Suppressor macrophage treated with lipopolysaccharide for 1 hour (primary cell): Measurements from ENCODE around the gene MYO7B.
A peak's percentile ranks its signal among the peaks of the same experiment; 100 is the strongest.

ENCODE experiments used
- DNase-seq, 3 donors: peaks; one replicate each; pipeline ENCODE4 v3.0.0-alpha.2; 2020 to 2022

MYO7B gene

GRCh38 chr2:127627740-127628571 is 92.5 kb downstream of the MYO7B start:
- DNase-seq = no peak

GRCh38 chr2:127628767-127629614 is 93.5 kb downstream of the MYO7B start:
- no peak for DNase-seq

- DNase-seq = no peak
These were observed 94.2 kb downstream of the MYO7B start for GRCh38 chr2:127629637-127630036.

- DNase-seq = peak in 2 of 3 donors; percentile 17 to 26
These were observed 94.8 kb downstream of the MYO7B start for GRCh38 chr2:127630096-127630863.

- no peak for DNase-seq
These were observed 95.5 kb downstream of the MYO7B start for GRCh38 chr2:127630864-127631540.

- DNase-seq = no peak
These were observed 96.1 kb downstream of the MYO7B start for GRCh38 chr2:127631541-127631996.

- DNase-seq = no peak
These were observed 96.6 kb downstream of the MYO7B start for GRCh38 chr2:127631997-127632581.

- no peak for DNase-seq
These were observed 97.4 kb downstream of the MYO7B start for GRCh38 chr2:127632592-127633489.

GRCh38 chr2:127633556-127634065 is 98.1 kb downstream of the MYO7B start:
- no peak for DNase-seq

GRCh38 chr2:127634066-127634617 is 98.7 kb downstream of the MYO7B start:
- no peak for DNase-seq

GRCh38 chr2:127634626-127635379 is 99.3 kb downstream of the MYO7B start:
- DNase-seq = no peak

- DNase-seq = no peak
These were observed 100.1 kb downstream of the MYO7B start for GRCh38 chr2:127635380-127636237.

GRCh38 chr2:127636248-127637235 is 101.1 kb downstream of the MYO7B start:
- no peak for DNase-seq

- no peak for DNase-seq
These were observed 101.8 kb downstream of the MYO7B start for GRCh38 chr2:127637236-127637630.

GRCh38 chr2:127637725-127638252 is 102.3 kb downstream of the MYO7B start:
- DNase-seq = peak; percentile 44 to 64 (median 52)

- DNase-seq = no peak
These were observed 103.1 kb downstream of the MYO7B start for GRCh38 chr2:127638361-127639110.
